ENCODE measurements around the gene PITHD1. TPM values are rescaled to one million over a fixed set of nuclear protein-coding genes. Genes with fewer than 3 reads are reported as not detected.
A peak's percentile ranks its signal among the peaks of the same experiment; 100 is the strongest.

PITHD1 gene
- total RNA-seq, 4 donors from 2014 or later = 36.7 to 40.6 (median 38.9) TPM

DNA sequence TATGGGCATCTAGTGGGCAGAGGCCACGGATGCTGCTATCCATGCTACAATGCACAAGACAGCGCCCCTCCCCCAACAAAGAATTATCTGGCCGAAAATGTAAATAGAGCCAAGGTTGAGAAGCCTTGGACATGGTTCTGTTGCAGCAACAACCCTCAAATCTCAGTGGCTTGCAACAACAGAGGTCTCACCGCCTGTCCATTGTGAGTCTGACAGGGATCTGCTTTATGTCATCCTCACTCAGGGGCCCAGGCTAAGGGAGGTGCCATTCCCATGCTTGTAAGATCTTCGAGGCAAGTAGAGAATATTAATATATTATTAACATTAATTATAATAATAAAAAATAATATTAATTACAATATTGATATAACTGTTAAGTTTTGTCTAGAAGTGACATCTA, 9.5 kb upstream of the PITHD1 start:
- Histone ChIP-seq H3K9me3 (no peaks in the 10 kb centered on the region), H3K4me1 (peaks cover 0 to 4% (median 2%) of the 10 kb centered on the region in 4 donors), H3K27me3 (no peaks in the 10 kb centered on the region), H3K36me3 (peaks cover 0 to 6% (median 0%) of the 10 kb centered on the region in 4 donors), H3K27ac (no peak overlapping the region), H3K4me3 (no peak overlapping the region)
- 33 to 80% methylated on average over 1 to 5 of the region's 5 CpGs for WGBS, 2 donors (ENCODE audit: low coverage in 1 of 2)
- intact Hi-C loops (cut with DNase I; ENCODE audit: low total_unique reads) (no loop called here), in situ Hi-C loops (cut with MboI; ENCODE audit: low pct_ligation_motif_present in 1 of 4, low pct_unique_long_range_greater_than_20kb in 1 of 4, low sequenced_read_pairs in 3 of 4) (no loop called here)
- DNase-seq = no peak
- TF ChIP-seq, protein P1, sequence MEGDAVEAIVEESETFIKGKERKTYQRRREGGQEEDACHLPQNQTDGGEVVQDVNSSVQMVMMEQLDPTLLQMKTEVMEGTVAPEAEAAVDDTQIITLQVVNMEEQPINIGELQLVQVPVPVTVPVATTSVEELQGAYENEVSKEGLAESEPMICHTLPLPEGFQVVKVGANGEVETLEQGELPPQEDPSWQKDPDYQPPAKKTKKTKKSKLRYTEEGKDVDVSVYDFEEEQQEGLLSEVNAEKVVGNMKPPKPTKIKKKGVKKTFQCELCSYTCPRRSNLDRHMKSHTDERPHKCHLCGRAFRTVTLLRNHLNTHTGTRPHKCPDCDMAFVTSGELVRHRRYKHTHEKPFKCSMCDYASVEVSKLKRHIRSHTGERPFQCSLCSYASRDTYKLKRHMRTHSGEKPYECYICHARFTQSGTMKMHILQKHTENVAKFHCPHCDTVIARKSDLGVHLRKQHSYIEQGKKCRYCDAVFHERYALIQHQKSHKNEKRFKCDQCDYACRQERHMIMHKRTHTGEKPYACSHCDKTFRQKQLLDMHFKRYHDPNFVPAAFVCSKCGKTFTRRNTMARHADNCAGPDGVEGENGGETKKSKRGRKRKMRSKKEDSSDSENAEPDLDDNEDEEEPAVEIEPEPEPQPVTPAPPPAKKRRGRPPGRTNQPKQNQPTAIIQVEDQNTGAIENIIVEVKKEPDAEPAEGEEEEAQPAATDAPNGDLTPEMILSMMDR (IDR thresholded peaks at IDR 0.05) = no peak
- no peak for TF ChIP-seq EP300 (IDR thresholded peaks at IDR 0.05; ENCODE audit: low read depth)
- no peak for TF ChIP-seq POLR2AphosphoS5 (IDR thresholded peaks at IDR 0.05)
- no peak for TF ChIP-seq POLR2A (IDR thresholded peaks at IDR 0.05)

- in situ Hi-C loops (cut with MboI; ENCODE audit: low pct_ligation_motif_present in 1 of 4, low pct_unique_long_range_greater_than_20kb in 1 of 4, low sequenced_read_pairs in 3 of 4) = loop anchor here in 1 of 4 donors (10.0 kb wide), 1 partner anchor 143 kb away; the partner anchor contains the start of gene CNR2
- Histone ChIP-seq H3K9me3 (no peaks in the 10 kb centered on the region), H3K4me1 (peaks cover 2 to 13% (median 4%) of the 10 kb centered on the region in 4 donors), H3K27me3 (no peaks in the 10 kb centered on the region), H3K4me3 (no peak overlapping the region), H3K27ac (no peak overlapping the region), H3K36me3 (no peaks in the 10 kb centered on the region)
- 18 to 43% methylated on average over 7 to 14 of the region's 14 CpGs for WGBS, 2 donors (ENCODE audit: low coverage in 1 of 2)
- peak; percentile 90 for DNase-seq
- intact Hi-C loops (cut with DNase I; ENCODE audit: low total_unique reads) = no loop called here
- no peak for TF ChIP-seq POLR2AphosphoS5 (IDR thresholded peaks at IDR 0.05)
- TF ChIP-seq, protein P1 (IDR thresholded peaks at IDR 0.05) = peak; percentile 86 to 94 (median 94)
- no peak for TF ChIP-seq EP300 (IDR thresholded peaks at IDR 0.05; ENCODE audit: low read depth)
- no peak for TF ChIP-seq POLR2A (IDR thresholded peaks at IDR 0.05)
These were observed 6.0 kb upstream of the PITHD1 start for GRCh38 chr1:23772049-23772853.

GRCh38 chr1:23772854-23773242, 5.4 kb upstream of the PITHD1 start:
- H3K9me3 ChIP-seq = no peaks in the 10 kb centered on the region
- H3K27me3 ChIP-seq = no peaks in the 10 kb centered on the region
- H3K4me1 ChIP-seq = peaks cover 6 to 17% (median 9%) of the 10 kb centered on the region in 4 donors
- in situ Hi-C loops (cut with MboI; ENCODE audit: low pct_ligation_motif_present in 1 of 4, low pct_unique_long_range_greater_than_20kb in 1 of 4, low sequenced_read_pairs in 3 of 4) (loop anchor here in 1 of 4 donors (10.0 kb wide), 1 partner anchor 142 kb away; the partner anchor contains the start of gene CNR2), intact Hi-C loops (cut with DNase I; ENCODE audit: low total_unique reads) (no loop called here)
- no peaks in the 10 kb centered on the region for H3K36me3 ChIP-seq
- 87 to 90% methylated on average over 10 of the region's 10 CpGs for WGBS, 2 donors (ENCODE audit: low coverage in 1 of 2)
- TF ChIP-seq, protein P1 (IDR thresholded peaks at IDR 0.05) = no peak
- TF ChIP-seq POLR2A (IDR thresholded peaks at IDR 0.05) (no peak), EP300 (IDR thresholded peaks at IDR 0.05; ENCODE audit: low read depth) (no peak), POLR2AphosphoS5 (IDR thresholded peaks at IDR 0.05) (no peak)
- H3K27ac ChIP-seq = no peak overlapping the region
- no peak for DNase-seq
- no peak overlapping the region for H3K4me3 ChIP-seq

DNA sequence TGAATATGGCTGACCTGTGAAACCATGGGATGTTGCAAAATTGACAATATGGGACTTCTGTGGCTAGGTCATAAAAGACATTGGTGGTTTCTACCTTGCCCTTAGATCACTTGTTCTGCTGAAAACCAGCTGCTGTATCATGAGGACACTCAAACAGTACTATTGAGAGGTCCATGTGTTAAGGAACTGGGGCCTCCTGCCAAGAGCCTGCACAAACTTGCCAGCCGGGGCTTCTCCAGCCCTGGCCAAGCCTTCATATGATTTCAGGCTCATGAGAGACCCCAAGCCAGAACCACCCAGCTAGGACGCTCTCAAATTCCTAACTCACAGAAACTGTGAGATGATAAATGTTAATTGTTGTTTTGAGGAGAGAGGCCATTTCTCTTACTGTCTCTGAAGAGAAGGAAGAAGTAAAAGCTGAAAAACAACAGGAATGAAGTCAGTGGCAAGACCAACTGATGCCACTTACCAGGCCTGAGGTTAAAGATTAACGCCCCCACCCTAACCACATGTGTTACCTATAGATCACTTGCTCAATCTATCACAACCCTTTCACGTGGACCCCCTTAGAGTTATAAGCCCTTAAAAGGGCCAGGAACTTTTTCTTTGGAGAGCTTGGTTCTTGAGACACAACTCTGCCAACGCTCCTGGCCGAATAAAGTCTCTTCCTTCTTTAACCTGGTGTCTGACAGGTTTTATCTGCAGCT, 3.9 kb upstream of the PITHD1 start:
- TF ChIP-seq EP300 (IDR thresholded peaks at IDR 0.05; ENCODE audit: low read depth) (no peak), POLR2A (IDR thresholded peaks at IDR 0.05) (no peak), POLR2AphosphoS5 (IDR thresholded peaks at IDR 0.05) (no peak)
- TF ChIP-seq, protein P1 (IDR thresholded peaks at IDR 0.05) = no peak
- Histone ChIP-seq H3K27me3 (no peaks in the 10 kb centered on the region), H3K36me3 (no peaks in the 10 kb centered on the region), H3K4me3 (no peak overlapping the region), H3K4me1 (peaks cover 11 to 25% (median 15%) of the 10 kb centered on the region in 4 donors), H3K27ac (no peak overlapping the region), H3K9me3 (no peaks in the 10 kb centered on the region)
- in situ Hi-C loops (cut with MboI; ENCODE audit: low pct_ligation_motif_present in 1 of 4, low pct_unique_long_range_greater_than_20kb in 1 of 4, low sequenced_read_pairs in 3 of 4) = loop anchor here in 1 of 4 donors (10.0 kb wide), 1 partner anchor 140 kb away; the partner anchor contains the start of gene CNR2
- no peak for DNase-seq
- 72 to 78% methylated on average over 4 to 6 of the region's 6 CpGs for WGBS, 2 donors (ENCODE audit: low coverage in 1 of 2)
- intact Hi-C loops (cut with DNase I; ENCODE audit: low total_unique reads) = no loop called here
